Esophagus squamous epithelium (tissue), 4 donors: ENCODE data around the gene TRIM37.

Experiments used
- POLR2A ChIP-seq, 4 donors: fragments of 450-650 bp; IDR thresholded peaks; one replicate each; pipeline ENCODE4 v1.6.1; 2017; ENCODE audit warnings: antibody characterized with exemption in 4 of 4, mild to moderate bottlenecking in 4 of 4, moderate library complexity in 3 of 4
- TF ChIP-seq, protein P1 (sequence below), 6 experiments: fragments of 450-650 bp in 4 of 6; fragments of 200-600 bp in 2 of 6; sonication (generic) in 2 of 6; IDR thresholded peaks; one replicate each; pipeline ENCODE4 v1.5.1; 2016 to 2019; ENCODE audit warnings: antibody characterized with exemption in 6 of 6, mild to moderate bottlenecking in 4 of 6, moderate library complexity in 4 of 6

GRCh38 chr17:59126809-59127417, 20.2 kb upstream of the TRIM37 start:
- TF ChIP-seq, protein P1, sequence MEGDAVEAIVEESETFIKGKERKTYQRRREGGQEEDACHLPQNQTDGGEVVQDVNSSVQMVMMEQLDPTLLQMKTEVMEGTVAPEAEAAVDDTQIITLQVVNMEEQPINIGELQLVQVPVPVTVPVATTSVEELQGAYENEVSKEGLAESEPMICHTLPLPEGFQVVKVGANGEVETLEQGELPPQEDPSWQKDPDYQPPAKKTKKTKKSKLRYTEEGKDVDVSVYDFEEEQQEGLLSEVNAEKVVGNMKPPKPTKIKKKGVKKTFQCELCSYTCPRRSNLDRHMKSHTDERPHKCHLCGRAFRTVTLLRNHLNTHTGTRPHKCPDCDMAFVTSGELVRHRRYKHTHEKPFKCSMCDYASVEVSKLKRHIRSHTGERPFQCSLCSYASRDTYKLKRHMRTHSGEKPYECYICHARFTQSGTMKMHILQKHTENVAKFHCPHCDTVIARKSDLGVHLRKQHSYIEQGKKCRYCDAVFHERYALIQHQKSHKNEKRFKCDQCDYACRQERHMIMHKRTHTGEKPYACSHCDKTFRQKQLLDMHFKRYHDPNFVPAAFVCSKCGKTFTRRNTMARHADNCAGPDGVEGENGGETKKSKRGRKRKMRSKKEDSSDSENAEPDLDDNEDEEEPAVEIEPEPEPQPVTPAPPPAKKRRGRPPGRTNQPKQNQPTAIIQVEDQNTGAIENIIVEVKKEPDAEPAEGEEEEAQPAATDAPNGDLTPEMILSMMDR (IDR thresholded peaks at IDR 0.05): no peak
- no peak for TF ChIP-seq POLR2A (IDR thresholded peaks at IDR 0.05)
